CD4-positive, alpha-beta T cell (primary cell): Measurements from ENCODE around the gene DNAH1. TPM values are rescaled to one million over a fixed set of nuclear protein-coding genes. Genes with fewer than 3 reads are reported as not detected.

Experiments
- ATAC-seq: fragments of 200-7000 bp; cut with Tn5 transposase; one replicate; pipeline ENCODE4 v1.10.0; 2022; ENCODE audit warnings: mild to moderate bottlenecking; ENCODE audit not compliant: poor library complexity
- CTCF ChIA-PET: fragments of 350-600 bp; sonication (Branson Sonifier 250); formaldehyde crosslinking; loops from one replicate; lab custom pipeline; 2021; ENCODE audit warnings: antibody characterized with exemption, inconsistent platforms; lab: Charles Lee
- POLR2A ChIA-PET: fragments of 350-600 bp; sonication (Branson Sonifier 250); formaldehyde crosslinking; loops from one replicate; lab custom pipeline; 2021; ENCODE audit warnings: antibody characterized with exemption, inconsistent platforms; lab: Charles Lee
- DNase-seq, 14 experiments: peaks; one replicate each; pipeline ENCODE4 v3.0.0-alpha.2; 2013 to 2020; ENCODE audit warnings: mixed read lengths in 2 of 14
- H3K27ac ChIP-seq, 2 donors: one replicate each; pipeline versions ENCODE4 v1.5.1 to v1.7.0; 2013; ENCODE audit warnings: low read length in 2 of 2, low read depth in 1 of 2, mild to moderate bottlenecking in 1 of 2
- H3K27me3 ChIP-seq, 2 experiments: 1 replicate in 1 of 2; 2 replicates in 1 of 2; pipeline versions ENCODE4 v1.6.1 to v1.7.0; 2013; ENCODE audit warnings: low read length in 2 of 2, control low read depth in 1 of 2, mild to moderate bottlenecking in 1 of 2, moderate library complexity in 1 of 2; ENCODE audit not compliant: insufficient read depth in 2 of 2, control insufficient read depth in 1 of 2
- H3K36me3 ChIP-seq: one replicate; pipeline ENCODE4 v1.6.1; 2013; ENCODE audit warnings: low read length, control low read depth; ENCODE audit not compliant: insufficient read depth
- H3K4me1 ChIP-seq: one replicate; pipeline ENCODE4 v1.6.1; 2013; ENCODE audit warnings: low read length, control low read depth; ENCODE audit not compliant: insufficient read depth
- H3K4me3 ChIP-seq: one replicate; pipeline ENCODE4 v1.5.1; 2013; ENCODE audit warnings: mild to moderate bottlenecking, low read length, moderate library complexity
- H3K9me3 ChIP-seq, 2 experiments: 1 replicate in 1 of 2; 2 replicates in 1 of 2; pipeline versions ENCODE4 v1.6.1 to v1.7.0; 2013; ENCODE audit warnings: low read length in 2 of 2, mild to moderate bottlenecking in 2 of 2, control low read depth in 1 of 2, moderate library complexity in 1 of 2; ENCODE audit not compliant: control insufficient read depth in 1 of 2, insufficient read depth in 1 of 2
- H3K27ac Mint-ChIP-seq: one replicate; pipeline ENCODE4 v1.8.0; 2020; ENCODE audit warnings: mixed read lengths
- H3K27me3 Mint-ChIP-seq: one replicate; pipeline ENCODE4 v1.8.0; 2021; ENCODE audit warnings: mixed read lengths
- H3K36me3 Mint-ChIP-seq: one replicate; pipeline ENCODE4 v1.8.0; 2021; ENCODE audit warnings: low read depth, mixed read lengths
- H3K4me1 Mint-ChIP-seq: one replicate; pipeline ENCODE4 v1.8.0; 2021; ENCODE audit warnings: low read depth, mixed read lengths
- H3K4me3 Mint-ChIP-seq: one replicate; pipeline ENCODE4 v1.8.0; 2020; ENCODE audit warnings: mild to moderate bottlenecking, mixed read lengths
- H3K9me3 Mint-ChIP-seq: one replicate; pipeline ENCODE4 v1.8.0; 2020; ENCODE audit warnings: mixed read lengths
- intact Hi-C, 2 experiments: fragments of 100-400 bp; cut with DNase I in 1 of 2; cut with micrococcal nuclease in 1 of 2; formaldehyde crosslinking; loops; one replicate each; pipeline versions ENCODE4 v1.15.1 to v1.9.0; 2023 to 2025; cut with DNase I, micrococcal nuclease
- total RNA-seq, 174 experiments: library from RNA in 2 of 174; stranded (reverse) in 2 of 174; gene quantifications; one replicate each; pipeline ENCODE4 v1.2.3 and lab custom pipeline; 2021 to 2026
- TF ChIP-seq, protein P1 (sequence below): fragments of 200-600 bp; IDR thresholded peaks from one replicate; pipeline ENCODE4 v1.8.0; 2022; ENCODE audit warnings: antibody characterized with exemption, mild to moderate bottlenecking

Gene DNAH1
- total RNA-seq, 2 experiments from 2014 or later, result 49.7 to 50.7 TPM

DNA sequence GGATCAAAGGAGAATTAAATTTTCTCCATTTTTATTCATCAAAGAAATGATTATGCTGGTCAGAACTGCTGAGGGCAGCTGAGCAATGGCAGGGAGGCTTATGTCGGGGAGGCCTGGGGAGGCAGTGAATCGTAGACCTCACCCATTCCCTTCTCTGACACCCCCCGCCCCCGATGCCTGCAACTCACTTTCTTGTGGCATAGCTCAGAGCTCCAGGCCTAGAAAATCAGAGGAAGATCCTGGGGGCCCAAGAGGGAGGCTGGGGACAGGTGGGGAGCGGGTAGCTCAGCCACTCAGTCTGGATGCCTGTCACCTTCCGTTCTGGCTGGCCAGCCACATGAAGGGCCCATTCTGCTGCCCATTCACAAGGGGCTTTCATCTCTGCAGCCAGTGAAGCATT is 1.1 kb upstream of the DNAH1 start:
- ATAC-seq, result no peak
- DNase-seq, result no peak
- Histone ChIP-seq H3K27ac (no peak overlapping the region), H3K4me1 (peaks cover 33% of the 10 kb centered on the region), H3K36me3 (peaks cover 14% of the 10 kb centered on the region), H3K9me3 (no peaks in the 10 kb centered on the region), H3K4me3 (no peak overlapping the region), H3K27me3 (no peaks in the 10 kb centered on the region)
- no peaks in the 10 kb centered on the region for H3K27me3 Mint-ChIP-seq
- ChIA-PET CTCF (no interaction called here), POLR2A (interaction anchor here (0.9 kb wide), 1 partner anchor 15 kb away, joined by 3 read pairs; no protein-coding TSS in a partner anchor)
- no peaks in the 10 kb centered on the region for H3K9me3 Mint-ChIP-seq
- H3K4me3 Mint-ChIP-seq, result no peak overlapping the region
- peaks cover 22% of the 10 kb centered on the region for H3K4me1 Mint-ChIP-seq
- intact Hi-C loops, result no loop called here
- TF ChIP-seq, protein P1, sequence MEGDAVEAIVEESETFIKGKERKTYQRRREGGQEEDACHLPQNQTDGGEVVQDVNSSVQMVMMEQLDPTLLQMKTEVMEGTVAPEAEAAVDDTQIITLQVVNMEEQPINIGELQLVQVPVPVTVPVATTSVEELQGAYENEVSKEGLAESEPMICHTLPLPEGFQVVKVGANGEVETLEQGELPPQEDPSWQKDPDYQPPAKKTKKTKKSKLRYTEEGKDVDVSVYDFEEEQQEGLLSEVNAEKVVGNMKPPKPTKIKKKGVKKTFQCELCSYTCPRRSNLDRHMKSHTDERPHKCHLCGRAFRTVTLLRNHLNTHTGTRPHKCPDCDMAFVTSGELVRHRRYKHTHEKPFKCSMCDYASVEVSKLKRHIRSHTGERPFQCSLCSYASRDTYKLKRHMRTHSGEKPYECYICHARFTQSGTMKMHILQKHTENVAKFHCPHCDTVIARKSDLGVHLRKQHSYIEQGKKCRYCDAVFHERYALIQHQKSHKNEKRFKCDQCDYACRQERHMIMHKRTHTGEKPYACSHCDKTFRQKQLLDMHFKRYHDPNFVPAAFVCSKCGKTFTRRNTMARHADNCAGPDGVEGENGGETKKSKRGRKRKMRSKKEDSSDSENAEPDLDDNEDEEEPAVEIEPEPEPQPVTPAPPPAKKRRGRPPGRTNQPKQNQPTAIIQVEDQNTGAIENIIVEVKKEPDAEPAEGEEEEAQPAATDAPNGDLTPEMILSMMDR, result no peak
- no peak overlapping the region for H3K27ac Mint-ChIP-seq
- H3K36me3 Mint-ChIP-seq, result peaks cover under 1% of the 10 kb centered on the region

DNA sequence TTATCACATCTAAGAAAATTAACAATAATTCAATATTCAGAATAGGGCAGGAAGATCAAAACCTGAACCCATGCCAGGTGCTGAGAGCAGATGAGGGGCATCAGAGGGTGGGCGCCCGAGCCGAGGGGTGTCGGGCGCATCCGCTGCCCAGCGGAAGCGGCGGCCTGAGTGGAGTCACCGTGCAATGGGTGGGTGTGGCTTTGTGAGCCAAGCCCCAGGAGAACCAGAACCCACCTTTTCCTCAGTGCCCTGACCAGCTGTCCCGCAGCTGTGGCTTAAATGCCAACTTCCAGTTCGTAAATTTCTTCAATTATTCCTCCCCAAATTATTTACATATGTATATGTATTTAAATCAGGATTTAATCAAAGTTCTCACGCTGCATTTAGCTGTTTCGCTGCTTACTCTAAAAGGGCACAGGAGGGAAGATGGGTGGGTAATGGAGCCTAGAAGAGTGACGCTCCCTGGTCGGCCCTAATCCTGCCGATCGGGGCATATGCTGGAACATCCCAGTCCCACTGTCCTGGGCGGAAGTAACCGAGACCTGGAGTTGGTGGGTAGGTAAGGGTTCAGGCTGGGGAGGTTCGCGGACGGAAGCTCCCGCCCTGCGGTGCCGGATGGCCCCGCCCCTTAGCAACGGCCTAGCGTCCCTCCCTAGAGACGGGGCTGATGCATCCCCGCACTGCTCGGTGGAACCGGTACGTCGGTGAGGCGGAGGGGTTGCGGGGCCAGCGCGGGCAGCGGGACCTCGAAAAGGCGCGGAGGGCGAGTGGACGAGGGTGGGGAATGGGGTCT is 1.3 kb downstream of the DNAH1 start:
- no peaks in the 10 kb centered on the region for H3K27me3 ChIP-seq
- no peaks in the 10 kb centered on the region for H3K27me3 Mint-ChIP-seq
- TF ChIP-seq, protein P1, result no peak
- peak; percentile 100 for ATAC-seq
- H3K4me1 Mint-ChIP-seq, result peaks cover 22% of the 10 kb centered on the region
- peak overlapping the region; percentile 45 for H3K4me3 ChIP-seq
- ChIA-PET CTCF (interaction anchor here (0.6 to 1.9 kb wide), 3 partner anchors 22 to 98 kb away, joined by 3 to 5 read pairs (median 4); no protein-coding TSS in a partner anchor), POLR2A (interaction anchor here (0.6 to 1.5 kb wide), 7 partner anchors 29 to 344 kb away, joined by 3 to 7 read pairs (median 3); partner anchors contain the start of genes ABHD14B, GLYCTK, TWF2 and WDR82)
- peak overlapping the region; percentile 1 for H3K27ac Mint-ChIP-seq
- H3K36me3 ChIP-seq, result peaks cover 8% of the 10 kb centered on the region
- H3K27ac ChIP-seq, result no peak overlapping the region
- H3K9me3 ChIP-seq, result no peaks in the 10 kb centered on the region
- peak; percentile 48 to 86 (median 72) for DNase-seq
- H3K36me3 Mint-ChIP-seq, result no peaks in the 10 kb centered on the region
- intact Hi-C loops, result no loop called here
- peak overlapping the region; percentile 79 for H3K4me3 Mint-ChIP-seq
- H3K9me3 Mint-ChIP-seq, result no peaks in the 10 kb centered on the region
- H3K4me1 ChIP-seq, result peaks cover 20% of the 10 kb centered on the region

DNA sequence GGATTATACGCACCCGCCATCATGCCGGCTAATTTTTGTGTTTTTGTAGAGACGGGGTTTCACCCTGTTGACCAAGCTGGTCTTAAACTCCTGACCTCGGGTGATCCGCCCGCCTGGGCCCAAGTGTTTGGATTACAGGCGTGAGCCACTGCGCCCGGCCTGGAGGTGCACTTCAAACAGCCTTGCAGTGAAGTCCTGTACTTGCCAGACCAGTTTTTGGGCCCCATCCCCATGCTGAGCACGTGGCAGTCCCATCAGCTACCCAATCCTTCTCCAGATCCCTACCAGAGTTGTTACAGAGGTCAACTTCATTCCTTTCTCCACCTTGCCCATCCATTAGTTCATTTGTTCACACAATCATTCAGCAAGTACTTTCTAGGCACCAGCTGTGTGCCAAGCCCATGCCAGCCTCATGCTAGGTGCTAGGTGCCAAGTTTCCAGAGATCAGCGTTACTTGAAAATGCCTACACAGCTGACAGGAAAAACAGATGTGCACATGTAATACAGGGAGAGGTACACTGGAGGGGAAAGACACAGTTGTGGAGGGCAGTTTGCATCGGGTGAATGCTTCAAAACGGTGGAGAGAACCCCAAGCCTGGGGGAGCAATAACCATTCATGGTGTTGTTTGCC is 2.2 kb downstream of the DNAH1 start:
- intact Hi-C loops, result no loop called here
- Mint-ChIP-seq H3K9me3 (no peaks in the 10 kb centered on the region), H3K4me1 (peaks cover 22% of the 10 kb centered on the region), H3K36me3 (no peaks in the 10 kb centered on the region), H3K27me3 (no peaks in the 10 kb centered on the region), H3K27ac (no peak overlapping the region), H3K4me3 (no peak overlapping the region)
- H3K27me3 ChIP-seq, result no peaks in the 10 kb centered on the region
- TF ChIP-seq, protein P1, result no peak
- ChIA-PET CTCF (interaction anchor here (1.2 to 1.9 kb wide), 2 partner anchors 78 to 98 kb away, joined by 3 to 5 read pairs; no protein-coding TSS in a partner anchor), POLR2A (interaction anchor here (1.0 kb wide), 5 partner anchors 38 to 344 kb away, joined by 3 to 4 read pairs (median 3); partner anchors contain the start of genes ABHD14B, TWF2 and WDR82)
- H3K4me1 ChIP-seq, result peaks cover 20% of the 10 kb centered on the region
- no peaks in the 10 kb centered on the region for H3K9me3 ChIP-seq
- ATAC-seq, result no peak
- H3K4me3 ChIP-seq, result no peak overlapping the region
- no peak for DNase-seq
- H3K27ac ChIP-seq, result no peak overlapping the region
- H3K36me3 ChIP-seq, result peaks cover 14% of the 10 kb centered on the region
